NCI-H128 (cell line): Measurements from ENCODE around the gene NPM1.
A peak's percentile ranks its signal among the peaks of the same experiment; 100 is the strongest.
"Not testable (repeated sequence)": the region's sequence is repeated elsewhere in the genome, so short reads cannot be mapped to it uniquely, and the experiment has no call there.

ENCODE experiments used
- DNase-seq: peaks from one replicate; lab custom pipeline; 2025; ENCODE audit not compliant: unreplicated experiment; lab: John Stamatoyannopoulos, UW

The NPM1 gene

GRCh38 chr5:171386006-171386671 is 1.5 kb upstream of the NPM1 start:
- DNase-seq, result no peak

- DNase-seq, result no peak
Measured at GRCh38 chr5:171386861-171387344, 746 bp upstream of the NPM1 start.

GRCh38 chr5:171387970-171388815 is 544 bp downstream of the NPM1 start:
- DNase-seq, result peak; percentile 2

GRCh38 chr5:171388816-171389168 is 1.1 kb downstream of the NPM1 start:
- no peak for DNase-seq

GRCh38 chr5:171390883-171391677 is 3.4 kb downstream of the NPM1 start:
- DNase-seq, result no peak

GRCh38 chr5:171391996-171392577 is 4.4 kb downstream of the NPM1 start:
- no peak for DNase-seq

- DNase-seq, result no peak
Measured at GRCh38 chr5:171392585-171393159, 5.0 kb downstream of the NPM1 start.

GRCh38 chr5:171395042-171395441 is 7.4 kb downstream of the NPM1 start:
- no peak for DNase-seq

GRCh38 chr5:171396583-171396982 is 8.9 kb downstream of the NPM1 start:
- DNase-seq, result not testable (repeated sequence)

GRCh38 chr5:171397190-171397589 is 9.5 kb downstream of the NPM1 start:
- no peak for DNase-seq

GRCh38 chr5:171397599-171397998 is 9.9 kb downstream of the NPM1 start:
- no peak for DNase-seq

GRCh38 chr5:171398660-171399059 is 11.0 kb downstream of the NPM1 start:
- not testable (repeated sequence) for DNase-seq

- DNase-seq, result no peak
Measured at GRCh38 chr5:171400169-171400568, 12.5 kb downstream of the NPM1 start.

GRCh38 chr5:171401167-171401947 is 13.7 kb downstream of the NPM1 start:
- no peak for DNase-seq

- not testable (repeated sequence) for DNase-seq
Measured at GRCh38 chr5:171402751-171403150, 15.1 kb downstream of the NPM1 start.

GRCh38 chr5:171405615-171406014 is 18.0 kb downstream of the NPM1 start:
- no peak for DNase-seq

- no peak for DNase-seq
Measured at GRCh38 chr5:171407234-171407633, 19.6 kb downstream of the NPM1 start.

- no peak for DNase-seq
Measured at GRCh38 chr5:171409164-171410136, 21.8 kb downstream of the NPM1 start.

GRCh38 chr5:171410181-171410580 is 22.5 kb downstream of the NPM1 start:
- no peak for DNase-seq
